Panc1 (cell line): ENCODE measurements around the gene CNRIP1. TPM values are rescaled to one million over a fixed set of nuclear protein-coding genes. Genes with fewer than 3 reads are reported as not detected.

Experiments used
- ATAC-seq: fragments of 200-7000 bp; cut with Tn5 transposase; 2 replicates; pipeline ENCODE4 v1.9.1; 2020; ENCODE audit warnings: mild to moderate bottlenecking, moderate library complexity
- BruUV-seq: library from RNA; stranded (reverse); fragments of 400-500 nt; replicated peaks from 2 replicates; lab custom pipeline; 2021; lab: Mats Ljungman, UMichigan
- CTCF ChIA-PET: fragments of 300-600 bp; sonication (Branson Sonifier 250); formaldehyde crosslinking; loops from one replicate; lab custom pipeline; 2022; ENCODE audit warnings: antibody characterized with exemption; lab: Charles Lee
- POLR2A ChIA-PET: fragments of 300-600 bp; sonication (Branson Sonifier 250); formaldehyde crosslinking; loops from one replicate; lab custom pipeline; 2022; ENCODE audit warnings: antibody characterized with exemption; lab: Charles Lee
- DNase-seq: peaks from one replicate; pipeline ENCODE4 v3.0.0-alpha.2; 2010; ENCODE audit warnings: low read depth, low spot score
- H3K27ac ChIP-seq: 2 replicates; pipeline ENCODE4 v1.5.1; 2011; ENCODE audit warnings: mild to moderate bottlenecking, low read length, inconsistent platforms
- H3K27me3 ChIP-seq: fragments of 200-500 bp; sonication (Bioruptor generic); 2 replicates; pipeline ENCODE4 v1.6.0; 2014; ENCODE audit warnings: low read length, inconsistent platforms; ENCODE audit not compliant: control insufficient read depth, insufficient read depth
- H3K36me3 ChIP-seq: fragments of 200-500 bp; sonication (Bioruptor generic); 2 replicates; pipeline ENCODE4 v1.5.1; 2014; ENCODE audit warnings: inconsistent platforms, mild to moderate bottlenecking, low read length, moderate library complexity; ENCODE audit not compliant: control insufficient read depth, insufficient read depth
- H3K4me1 ChIP-seq: 2 replicates; pipeline ENCODE4 v1.5.1; 2011; ENCODE audit warnings: inconsistent platforms, mild to moderate bottlenecking, low read length, moderate library complexity; ENCODE audit not compliant: control insufficient read depth, insufficient read depth
- H3K4me3 ChIP-seq, 2 experiments: 2 replicates each; pipeline ENCODE4 v1.5.1; 2011 to 2012; ENCODE audit warnings: low read depth in 2 of 2, low read length in 2 of 2, mild to moderate bottlenecking in 2 of 2, inconsistent platforms in 1 of 2, moderate library complexity in 1 of 2
- H3K9me3 ChIP-seq: fragments of 200-500 bp; sonication (Bioruptor generic); 2 replicates; pipeline ENCODE4 v1.5.1; 2014; ENCODE audit warnings: low read depth, mild to moderate bottlenecking, inconsistent platforms, low read length, moderate library complexity; ENCODE audit not compliant: control insufficient read depth, insufficient read depth
- POLR2AphosphoS5 ChIP-seq: IDR thresholded peaks from 2 replicates; pipeline ENCODE4 v1.6.1; 2012; ENCODE audit warnings: mild to moderate bottlenecking, low read depth, low read length, moderate library complexity
- SIN3A ChIP-seq: IDR thresholded peaks from 2 replicates; pipeline ENCODE4 v1.6.1; 2012; ENCODE audit warnings: low read depth, mild to moderate bottlenecking, low read length, moderate library complexity, borderline replicate concordance; ENCODE audit not compliant: insufficient read depth
- TCF7L2 ChIP-seq: IDR thresholded peaks from 2 replicates; pipeline ENCODE4 v1.6.1; 2011; ENCODE audit warnings: mild to moderate bottlenecking, low read depth, low read length, inconsistent platforms
- in situ Hi-C: cut with HindIII; loops from 2 replicates; pipeline ENCODE4 v1.10.0; 2016; ENCODE audit warnings: low sequenced_read_pairs, low pct_unique_long_range_greater_than_20kb
- intact Hi-C: fragments of 100-400 bp; cut with micrococcal nuclease; formaldehyde crosslinking; loops from one replicate; pipeline ENCODE4 v1.10.0; 2022; ENCODE audit not compliant: unreplicated experiment
- total RNA-seq: library from RNA; stranded (reverse); gene quantifications from one replicate; pipeline ENCODE4 v1.2.1, GENCODE V29; 2021; ENCODE audit not compliant: unreplicated experiment
- TF ChIP-seq, protein P1 (sequence below), 2 experiments: IDR thresholded peaks; 2 replicates each; pipeline ENCODE4 v1.6.1; 2011 to 2012; ENCODE audit warnings: low read depth in 2 of 2, control low read depth in 1 of 2, low read length in 1 of 2, mild to moderate bottlenecking in 1 of 2, moderate library complexity in 1 of 2; ENCODE audit not compliant: insufficient read depth in 1 of 2
- TF ChIP-seq, protein P2 (sequence below): fragments of 450-650 bp; IDR thresholded peaks from 2 replicates; pipeline ENCODE4 v1.5.1; 2017; ENCODE audit warnings: mild to moderate bottlenecking

CNRIP1 gene
- total RNA-seq, 1 experiment from 2014 or later = not detected

DNA sequence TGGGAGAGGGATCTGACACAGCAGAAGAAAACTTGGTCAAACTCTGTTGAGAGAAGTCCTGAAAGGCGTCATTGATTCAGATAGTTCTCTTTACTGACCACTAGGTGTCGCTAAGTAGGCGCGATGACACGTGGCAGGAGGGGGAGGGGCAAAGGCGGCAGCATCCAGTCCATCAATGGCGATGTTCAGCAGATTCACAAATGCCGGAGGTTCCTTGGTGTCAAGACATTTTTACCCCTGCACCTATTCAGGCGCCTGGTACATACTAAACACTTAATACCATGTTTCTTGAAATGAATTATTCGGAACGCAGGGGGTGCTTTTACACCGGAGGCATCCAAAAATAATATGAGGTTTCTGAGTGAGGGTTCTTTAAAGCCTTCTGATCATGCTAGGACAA lies 42.3 kb upstream of the CNRIP1 start:
- DNase-seq (peak; percentile 24), ATAC-seq (peak; percentile 89)
- no peak overlapping the region for H3K27ac ChIP-seq
- H3K36me3 ChIP-seq = no peaks in the 10 kb centered on the region
- H3K9me3 ChIP-seq = no peaks in the 10 kb centered on the region
- no peaks in the 10 kb centered on the region; the same call in 1 of the 2 replicates for H3K27me3 ChIP-seq
- H3K4me3 ChIP-seq = no peak overlapping the region
- TF ChIP-seq TCF7L2 = no peak
- no peak for TF ChIP-seq POLR2AphosphoS5
- TF ChIP-seq, protein P1, sequence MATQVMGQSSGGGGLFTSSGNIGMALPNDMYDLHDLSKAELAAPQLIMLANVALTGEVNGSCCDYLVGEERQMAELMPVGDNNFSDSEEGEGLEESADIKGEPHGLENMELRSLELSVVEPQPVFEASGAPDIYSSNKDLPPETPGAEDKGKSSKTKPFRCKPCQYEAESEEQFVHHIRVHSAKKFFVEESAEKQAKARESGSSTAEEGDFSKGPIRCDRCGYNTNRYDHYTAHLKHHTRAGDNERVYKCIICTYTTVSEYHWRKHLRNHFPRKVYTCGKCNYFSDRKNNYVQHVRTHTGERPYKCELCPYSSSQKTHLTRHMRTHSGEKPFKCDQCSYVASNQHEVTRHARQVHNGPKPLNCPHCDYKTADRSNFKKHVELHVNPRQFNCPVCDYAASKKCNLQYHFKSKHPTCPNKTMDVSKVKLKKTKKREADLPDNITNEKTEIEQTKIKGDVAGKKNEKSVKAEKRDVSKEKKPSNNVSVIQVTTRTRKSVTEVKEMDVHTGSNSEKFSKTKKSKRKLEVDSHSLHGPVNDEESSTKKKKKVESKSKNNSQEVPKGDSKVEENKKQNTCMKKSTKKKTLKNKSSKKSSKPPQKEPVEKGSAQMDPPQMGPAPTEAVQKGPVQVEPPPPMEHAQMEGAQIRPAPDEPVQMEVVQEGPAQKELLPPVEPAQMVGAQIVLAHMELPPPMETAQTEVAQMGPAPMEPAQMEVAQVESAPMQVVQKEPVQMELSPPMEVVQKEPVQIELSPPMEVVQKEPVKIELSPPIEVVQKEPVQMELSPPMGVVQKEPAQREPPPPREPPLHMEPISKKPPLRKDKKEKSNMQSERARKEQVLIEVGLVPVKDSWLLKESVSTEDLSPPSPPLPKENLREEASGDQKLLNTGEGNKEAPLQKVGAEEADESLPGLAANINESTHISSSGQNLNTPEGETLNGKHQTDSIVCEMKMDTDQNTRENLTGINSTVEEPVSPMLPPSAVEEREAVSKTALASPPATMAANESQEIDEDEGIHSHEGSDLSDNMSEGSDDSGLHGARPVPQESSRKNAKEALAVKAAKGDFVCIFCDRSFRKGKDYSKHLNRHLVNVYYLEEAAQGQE (IDR thresholded peaks at IDR 0.05; ENCODE audit: insufficient read depth in 1 of 2, low read depth in 2 of 2, low read length in 1 of 2) = no peak
- TF ChIP-seq, protein P2, sequence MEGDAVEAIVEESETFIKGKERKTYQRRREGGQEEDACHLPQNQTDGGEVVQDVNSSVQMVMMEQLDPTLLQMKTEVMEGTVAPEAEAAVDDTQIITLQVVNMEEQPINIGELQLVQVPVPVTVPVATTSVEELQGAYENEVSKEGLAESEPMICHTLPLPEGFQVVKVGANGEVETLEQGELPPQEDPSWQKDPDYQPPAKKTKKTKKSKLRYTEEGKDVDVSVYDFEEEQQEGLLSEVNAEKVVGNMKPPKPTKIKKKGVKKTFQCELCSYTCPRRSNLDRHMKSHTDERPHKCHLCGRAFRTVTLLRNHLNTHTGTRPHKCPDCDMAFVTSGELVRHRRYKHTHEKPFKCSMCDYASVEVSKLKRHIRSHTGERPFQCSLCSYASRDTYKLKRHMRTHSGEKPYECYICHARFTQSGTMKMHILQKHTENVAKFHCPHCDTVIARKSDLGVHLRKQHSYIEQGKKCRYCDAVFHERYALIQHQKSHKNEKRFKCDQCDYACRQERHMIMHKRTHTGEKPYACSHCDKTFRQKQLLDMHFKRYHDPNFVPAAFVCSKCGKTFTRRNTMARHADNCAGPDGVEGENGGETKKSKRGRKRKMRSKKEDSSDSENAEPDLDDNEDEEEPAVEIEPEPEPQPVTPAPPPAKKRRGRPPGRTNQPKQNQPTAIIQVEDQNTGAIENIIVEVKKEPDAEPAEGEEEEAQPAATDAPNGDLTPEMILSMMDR = peak; percentile 86
- no peaks in the 10 kb centered on the region for H3K4me1 ChIP-seq
- intact Hi-C loops (loop anchor here (2.0 kb wide), 1 partner anchor 77 kb away; no protein-coding TSS in a partner anchor), in situ Hi-C loops (no loop called here)
- CTCF ChIA-PET = no interaction called here
- no TSS peak for BruUV-seq
- POLR2A ChIA-PET = no interaction called here

DNA sequence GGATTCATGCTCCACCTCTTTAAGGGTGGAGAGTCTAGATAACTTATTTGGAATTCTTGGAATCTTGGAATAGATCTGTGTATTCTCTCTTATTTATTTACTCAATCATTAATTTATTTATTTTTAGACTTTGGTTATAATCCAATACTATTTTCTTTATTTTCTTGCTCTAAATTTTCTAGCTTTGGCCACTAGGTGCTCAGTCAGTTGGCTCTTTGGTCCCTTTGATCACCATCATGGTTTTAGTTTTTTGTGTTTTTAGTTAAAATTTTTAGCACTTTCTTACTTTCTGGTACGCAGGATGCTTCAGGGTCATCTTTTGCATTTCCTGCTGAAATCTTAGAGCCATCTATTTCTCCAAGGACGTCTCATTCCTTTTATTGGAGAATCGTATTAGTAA lies 40.1 kb upstream of the CNRIP1 start:
- no peaks in the 10 kb centered on the region for H3K9me3 ChIP-seq
- CTCF ChIA-PET = no interaction called here
- no peaks in the 10 kb centered on the region for H3K36me3 ChIP-seq
- no peak for DNase-seq
- H3K27me3 ChIP-seq = no peaks in the 10 kb centered on the region; the same call in 1 of the 2 replicates
- TF ChIP-seq TCF7L2 (no peak), SIN3A (no peak)
- TF ChIP-seq, protein P2 = peak; percentile 8; the same call in 1 of the 2 replicates
- no peak for ATAC-seq
- no peaks in the 10 kb centered on the region for H3K4me1 ChIP-seq
- in situ Hi-C loops = no loop called here
- POLR2A ChIA-PET = no interaction called here
- no TSS peak for BruUV-seq
- no peak overlapping the region for H3K4me3 ChIP-seq
- intact Hi-C loops = no loop called here
- H3K27ac ChIP-seq = no peak overlapping the region
